Right lobe of liver (tissue), 6 donors: ENCODE data around the gene AURKAIP1. TPM values are rescaled to one million over a fixed set of nuclear protein-coding genes. Genes with fewer than 3 reads are reported as not detected.

Source experiments
- ATAC-seq, 4 donors: fragments of 200-7000 bp; cut with Tn5 transposase; one replicate each; pipeline ENCODE4 v1.9.1; 2020; ENCODE audit warnings: mild to moderate bottlenecking in 4 of 4, moderate library complexity in 4 of 4
- DNase-seq, 3 donors: peaks; one replicate each; pipeline ENCODE4 v3.0.0-alpha.2; 2020
- H3K27ac ChIP-seq, 3 donors: fragments of 200-600 bp; one replicate each; pipeline ENCODE4 v1.8.0; 2022
- H3K27me3 ChIP-seq, 2 donors: fragments of 200-600 bp; one replicate each; pipeline ENCODE4 v1.8.0; 2022
- H3K36me3 ChIP-seq, 4 donors: fragments of 200-600 bp; sonication (generic) in 1 of 4; one replicate each; pipeline versions ENCODE4 v1.5.1 to v1.8.0; 2017 to 2022; ENCODE audit warnings: control low read depth in 1 of 4
- H3K4me1 ChIP-seq, 4 donors: fragments of 200-600 bp; sonication (generic) in 1 of 4; one replicate each; pipeline versions ENCODE4 v1.5.1 to v1.8.0; 2017 to 2022; ENCODE audit warnings: control low read depth in 1 of 4
- H3K4me3 ChIP-seq, 3 donors: fragments of 200-600 bp; one replicate each; pipeline ENCODE4 v1.8.0; 2022
- H3K9me3 ChIP-seq, 4 donors: fragments of 200-600 bp; sonication (generic) in 1 of 4; one replicate each; pipeline versions ENCODE4 v1.5.1 to v1.8.0; 2017 to 2022; ENCODE audit warnings: control low read depth in 1 of 4
- POLR2A ChIP-seq: fragments of 450-650 bp; IDR thresholded peaks from one replicate; pipeline ENCODE4 v1.6.1; 2017; ENCODE audit warnings: antibody characterized with exemption, mild to moderate bottlenecking
- WGBS: methylation state at CpG from one replicate; pipeline ENCODE4 v1.1.6; 2018; ENCODE audit warnings: low coverage, low lambda C conversion rate; ENCODE audit not compliant: insufficient coverage; ENCODE audit errors: missing lambda C conversion rate; 5-methylcytosine and 5-hydroxymethylcytosine counted together
- intact Hi-C, 2 donors: fragments of 100-400 bp; cut with DNase I; formaldehyde crosslinking; loops; one replicate each; pipeline versions ENCODE4 v1.11.2 to v1.14.1; 2022
- total RNA-seq, 6 experiments: library from RNA; depleted of rRNA in 2 of 6; stranded (reverse); fragments of >200 nt in 2 of 6; fragmentation: NEBNext Ultra II Directional in 3 of 6; extraction: Animal tissue kit (Norgen Biotek cat#: 25700) in 3 of 6; gene quantifications; one replicate each; pipeline versions ENCODE4 v1.1.0 to v1.2.4, GENCODE V29; 2016 to 2023
- TF ChIP-seq, protein P1 (sequence below), 4 donors: fragments of 200-600 bp in 3 of 4; fragments of 450-650 bp in 1 of 4; IDR thresholded peaks; one replicate each; pipeline versions ENCODE4 v1.5.1 to v1.8.0; 2016 to 2022; ENCODE audit warnings: antibody characterized with exemption in 4 of 4, mild to moderate bottlenecking in 2 of 4
- donor health status: DM: no; HTN: yes; CAD: no.
- donor health status: DM: no; HTN: no; CAD: no.
- donor health status: DM: no; HTN: no; CAD: no.
- donor health status: DM: no; HTN: yes; CAD: no.
- donor health status: DM: no; HTN: yes; CAD: no.

Gene AURKAIP1
- total RNA-seq, 6 experiments from 2014 or later = 70.0 to 140 (median 104) TPM

DNA sequence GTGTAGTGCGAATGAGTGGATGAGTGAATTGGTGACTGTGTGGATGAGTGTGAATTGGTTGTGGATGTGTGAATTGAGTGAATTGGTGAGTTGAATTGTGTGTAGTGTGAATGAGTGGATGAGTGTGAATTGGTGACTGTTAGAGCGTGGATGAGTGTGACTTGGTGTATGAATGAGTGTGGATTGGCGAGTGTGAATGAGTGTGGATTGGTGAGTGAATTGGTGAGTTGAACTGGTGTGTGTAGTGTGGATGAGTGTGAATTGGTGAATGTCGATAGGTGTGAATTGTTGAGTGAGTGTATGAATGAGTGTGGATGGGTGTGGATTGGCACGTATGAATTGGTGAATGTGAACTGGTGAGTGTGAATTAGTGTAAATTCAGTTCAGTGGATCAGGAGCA lies 7.7 kb downstream of the AURKAIP1 start:
- WGBS = 92% methylated on average over 3 of the region's 5 CpGs
- no peaks in the 10 kb centered on the region for H3K27me3 ChIP-seq
- TF ChIP-seq POLR2A = no peak
- TF ChIP-seq, protein P1, sequence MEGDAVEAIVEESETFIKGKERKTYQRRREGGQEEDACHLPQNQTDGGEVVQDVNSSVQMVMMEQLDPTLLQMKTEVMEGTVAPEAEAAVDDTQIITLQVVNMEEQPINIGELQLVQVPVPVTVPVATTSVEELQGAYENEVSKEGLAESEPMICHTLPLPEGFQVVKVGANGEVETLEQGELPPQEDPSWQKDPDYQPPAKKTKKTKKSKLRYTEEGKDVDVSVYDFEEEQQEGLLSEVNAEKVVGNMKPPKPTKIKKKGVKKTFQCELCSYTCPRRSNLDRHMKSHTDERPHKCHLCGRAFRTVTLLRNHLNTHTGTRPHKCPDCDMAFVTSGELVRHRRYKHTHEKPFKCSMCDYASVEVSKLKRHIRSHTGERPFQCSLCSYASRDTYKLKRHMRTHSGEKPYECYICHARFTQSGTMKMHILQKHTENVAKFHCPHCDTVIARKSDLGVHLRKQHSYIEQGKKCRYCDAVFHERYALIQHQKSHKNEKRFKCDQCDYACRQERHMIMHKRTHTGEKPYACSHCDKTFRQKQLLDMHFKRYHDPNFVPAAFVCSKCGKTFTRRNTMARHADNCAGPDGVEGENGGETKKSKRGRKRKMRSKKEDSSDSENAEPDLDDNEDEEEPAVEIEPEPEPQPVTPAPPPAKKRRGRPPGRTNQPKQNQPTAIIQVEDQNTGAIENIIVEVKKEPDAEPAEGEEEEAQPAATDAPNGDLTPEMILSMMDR (IDR thresholded peaks at IDR 0.05) = no peak
- no peak for ATAC-seq
- no peak for DNase-seq
- H3K36me3 ChIP-seq = no peaks in the 10 kb centered on the region
- no peak overlapping the region for H3K27ac ChIP-seq
- H3K4me1 ChIP-seq = peaks cover 0 to 7% (median 3%) of the 10 kb centered on the region in 4 donors
- H3K4me3 ChIP-seq = no peak overlapping the region
- H3K9me3 ChIP-seq = no peaks in the 10 kb centered on the region
- intact Hi-C loops = no loop called here

DNA sequence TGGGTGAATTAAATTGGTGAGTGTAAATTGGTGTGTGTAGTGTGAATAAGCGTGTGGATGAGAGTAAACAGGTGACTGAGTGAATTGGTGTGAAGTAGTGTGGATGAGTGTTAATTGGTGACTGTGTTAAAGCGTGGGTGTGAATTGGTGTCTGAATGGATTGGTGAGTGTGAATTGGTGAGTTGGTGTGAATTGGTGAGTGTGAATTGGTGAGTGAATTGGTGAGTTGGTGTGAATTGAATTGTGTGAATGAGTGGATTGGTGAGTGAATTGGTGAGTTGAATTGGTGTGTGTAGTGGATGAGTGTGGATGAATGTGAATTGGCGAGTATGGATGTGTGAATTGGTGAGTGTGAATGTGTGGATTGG lies 8.3 kb downstream of the AURKAIP1 start:
- no peaks in the 10 kb centered on the region for H3K36me3 ChIP-seq
- 93% methylated on average over 3 of the region's 3 CpGs for whole genome bisulfite sequencing
- no peaks in the 10 kb centered on the region for H3K27me3 ChIP-seq
- DNase-seq (no peak), ATAC-seq (no peak)
- no peaks in the 10 kb centered on the region for H3K9me3 ChIP-seq
- no peak for TF ChIP-seq POLR2A
- TF ChIP-seq, protein P1 (IDR thresholded peaks at IDR 0.05) = no peak
- no peak overlapping the region for H3K27ac ChIP-seq
- no peak overlapping the region for H3K4me3 ChIP-seq
- intact Hi-C loops = no loop called here
- H3K4me1 ChIP-seq = peaks cover 0 to under 1% (median 0%) of the 10 kb centered on the region in 4 donors

DNA sequence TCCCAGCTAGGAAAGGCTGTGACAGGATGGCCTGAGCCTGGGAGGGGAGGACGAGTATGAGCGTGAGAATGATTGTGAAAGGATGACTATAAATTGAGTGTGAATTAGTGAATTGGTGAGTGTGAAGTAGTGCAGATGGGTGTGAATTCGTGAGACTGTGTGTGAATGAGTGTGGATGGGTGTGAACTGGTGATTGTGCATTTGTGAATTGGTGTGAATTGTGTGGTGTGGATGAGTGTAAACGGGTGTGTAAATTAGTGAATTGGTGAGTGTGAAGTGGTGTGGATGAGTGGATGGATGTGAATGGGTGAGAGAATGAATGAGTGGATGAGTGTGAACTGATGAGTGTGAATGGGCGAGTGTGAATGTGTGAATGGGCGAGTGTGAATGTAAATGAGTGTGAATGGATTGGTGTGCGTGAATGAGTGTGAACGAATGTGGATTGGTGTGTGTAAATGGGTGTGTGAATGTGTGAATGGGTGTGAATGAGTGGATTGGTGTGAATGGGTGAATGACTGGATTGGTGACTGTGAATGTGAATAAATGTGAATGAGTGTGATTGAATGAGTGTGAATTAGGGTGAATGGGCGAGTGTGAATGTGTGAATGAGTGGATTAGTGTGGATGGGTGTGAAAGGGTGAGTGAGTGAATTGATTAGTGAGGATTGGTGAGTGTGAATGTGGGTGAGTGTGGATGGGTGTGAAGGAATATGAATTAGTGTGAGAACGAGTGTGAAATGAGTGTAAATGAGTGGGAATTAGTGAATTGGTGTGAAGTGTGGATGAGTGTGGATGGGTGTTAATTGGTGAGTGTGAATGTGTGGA lies 8.9 kb downstream of the AURKAIP1 start:
- no peak for DNase-seq
- ATAC-seq = no peak
- TF ChIP-seq, protein P1 (IDR thresholded peaks at IDR 0.05) = no peak
- no peak for TF ChIP-seq POLR2A
- Histone ChIP-seq H3K4me3 (no peak overlapping the region), H3K9me3 (no peaks in the 10 kb centered on the region), H3K27ac (no peak overlapping the region), H3K36me3 (no peaks in the 10 kb centered on the region), H3K4me1 (no peaks in the 10 kb centered on the region), H3K27me3 (no peaks in the 10 kb centered on the region)
- WGBS = 71% methylated on average over 10 of the region's 10 CpGs
- intact Hi-C loops = no loop called here

DNA sequence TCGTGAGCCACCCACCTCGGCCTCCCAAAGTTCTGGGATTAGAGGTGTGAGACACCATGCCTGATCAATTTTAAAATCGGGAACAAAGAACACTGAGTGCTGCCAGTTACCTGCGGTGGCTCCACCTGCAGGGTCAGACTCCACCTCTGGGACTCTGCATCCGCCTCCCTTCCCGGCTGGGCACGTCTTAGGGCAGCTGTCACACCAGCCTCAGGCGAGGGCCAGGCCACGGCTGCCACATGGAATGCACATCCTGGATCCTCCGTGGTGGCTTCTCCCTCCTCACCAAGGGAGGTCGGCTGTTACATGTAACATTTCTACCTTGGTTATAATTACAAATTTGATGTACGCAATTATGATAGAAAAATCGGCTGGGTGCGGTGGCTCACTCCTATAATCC lies 10.7 kb downstream of the AURKAIP1 start:
- H3K27me3 ChIP-seq = no peaks in the 10 kb centered on the region
- no peak for ATAC-seq
- no peak overlapping the region for H3K27ac ChIP-seq
- no peak overlapping the region for H3K4me3 ChIP-seq
- no peak for DNase-seq
- no peaks in the 10 kb centered on the region for H3K9me3 ChIP-seq
- intact Hi-C loops = no loop called here
- WGBS = 76% methylated on average over 2 of the region's 14 CpGs
- TF ChIP-seq, protein P1 (IDR thresholded peaks at IDR 0.05) = no peak
- no peak for TF ChIP-seq POLR2A
- no peaks in the 10 kb centered on the region for H3K4me1 ChIP-seq
- H3K36me3 ChIP-seq = no peaks in the 10 kb centered on the region
